Measurements from ENCODE around the gene FAM168A. TPM values are rescaled to one million over a fixed set of nuclear protein-coding genes. Genes with fewer than 3 reads are reported as not detected.
A peak's percentile ranks its signal among the peaks of the same experiment; 100 is the strongest.
"Not testable (repeated sequence)": the region's sequence is repeated elsewhere in the genome, so short reads cannot be mapped to it uniquely, and the experiment has no call there.

FAM168A gene
- total RNA-seq, 1 experiment from 2014 or later: 15.3 TPM

GRCh38 chr11:73446766-73447165, 151.1 kb downstream of the FAM168A start:
- Histone ChIP-seq H3K36me3 (no peaks in the 10 kb centered on the region), H3K27me3 (no peaks in the 10 kb centered on the region), H3K9me3 (no peaks in the 10 kb centered on the region), H3K4me3 (no peak overlapping the region)
- no peak for DNase-seq

- Histone ChIP-seq H3K4me3 (no peak overlapping the region), H3K9me3 (no peaks in the 10 kb centered on the region), H3K36me3 (no peaks in the 10 kb centered on the region), H3K27me3 (no peaks in the 10 kb centered on the region)
- DNase-seq: no peak
These were observed 151.9 kb downstream of the FAM168A start for GRCh38 chr11:73445980-73446379.

GRCh38 chr11:73439002-73439843, 158.7 kb downstream of the FAM168A start:
- Histone ChIP-seq H3K36me3 (no peaks in the 10 kb centered on the region), H3K27me3 (no peaks in the 10 kb centered on the region), H3K9me3 (no peaks in the 10 kb centered on the region), H3K4me3 (no peak overlapping the region)
- DNase-seq: no peak

GRCh38 chr11:73436859-73437258, 161.1 kb downstream of the FAM168A start:
- not testable (repeated sequence) for H3K27me3 ChIP-seq, H3K9me3 ChIP-seq

GRCh38 chr11:73431396-73431795, 166.5 kb downstream of the FAM168A start:
- no peaks in the 10 kb centered on the region for H3K27me3 ChIP-seq
- H3K9me3 ChIP-seq: no peaks in the 10 kb centered on the region
- no peak for DNase-seq
- no peak overlapping the region for H3K4me3 ChIP-seq
- H3K36me3 ChIP-seq: no peaks in the 10 kb centered on the region

More at GRCh38 chr11:73436859-73437258, 161.1 kb downstream of the FAM168A start:
- H3K36me3 ChIP-seq, DNase-seq, H3K4me3 ChIP-seq: not testable (repeated sequence)

GRCh38 chr11:73430326-73430725, 167.6 kb downstream of the FAM168A start:
- DNase-seq: no peak
- Histone ChIP-seq H3K27me3 (no peaks in the 10 kb centered on the region), H3K9me3 (no peaks in the 10 kb centered on the region), H3K36me3 (no peaks in the 10 kb centered on the region), H3K4me3 (no peak overlapping the region)

- Histone ChIP-seq H3K9me3 (no peaks in the 10 kb centered on the region), H3K36me3 (no peaks in the 10 kb centered on the region)
- peak; percentile 11 for DNase-seq
These were observed 168.7 kb downstream of the FAM168A start for GRCh38 chr11:73429121-73429750.

GRCh38 chr11:73428699-73429098, 169.2 kb downstream of the FAM168A start:
- no peaks in the 10 kb centered on the region for H3K36me3 ChIP-seq
- H3K27me3 ChIP-seq: no peaks in the 10 kb centered on the region
- no peaks in the 10 kb centered on the region for H3K9me3 ChIP-seq
- no peak overlapping the region for H3K4me3 ChIP-seq
- DNase-seq: no peak

More at GRCh38 chr11:73429121-73429750, 168.7 kb downstream of the FAM168A start:
- Histone ChIP-seq H3K4me3 (no peak overlapping the region), H3K27me3 (no peaks in the 10 kb centered on the region)

- H3K27me3 ChIP-seq: no peaks in the 10 kb centered on the region
- DNase-seq: no peak
- no peaks in the 10 kb centered on the region for H3K9me3 ChIP-seq
- no peaks in the 10 kb centered on the region for H3K36me3 ChIP-seq
- H3K4me3 ChIP-seq: no peak overlapping the region
These were observed 169.7 kb downstream of the FAM168A start for GRCh38 chr11:73428227-73428626.

GRCh38 chr11:73426219-73426850, 171.6 kb downstream of the FAM168A start:
- no peak for DNase-seq

GRCh38 chr11:73425108-73425507, 172.8 kb downstream of the FAM168A start:
- no peak for DNase-seq
- Histone ChIP-seq H3K27me3 (no peaks in the 10 kb centered on the region), H3K9me3 (no peaks in the 10 kb centered on the region), H3K36me3 (no peaks in the 10 kb centered on the region), H3K4me3 (no peak overlapping the region)

More at GRCh38 chr11:73426219-73426850, 171.6 kb downstream of the FAM168A start:
- H3K27me3 ChIP-seq: no peaks in the 10 kb centered on the region
- H3K4me3 ChIP-seq: no peak overlapping the region
- no peaks in the 10 kb centered on the region for H3K36me3 ChIP-seq
- H3K9me3 ChIP-seq: no peaks in the 10 kb centered on the region

- H3K27me3 ChIP-seq: no peaks in the 10 kb centered on the region
These were observed 174.4 kb downstream of the FAM168A start for GRCh38 chr11:73423506-73423905.

GRCh38 chr11:73422886-73423285, 175.0 kb downstream of the FAM168A start:
- H3K9me3 ChIP-seq: no peaks in the 10 kb centered on the region
- no peaks in the 10 kb centered on the region for H3K27me3 ChIP-seq
- no peak for DNase-seq
- peaks cover 6% of the 10 kb centered on the region for H3K36me3 ChIP-seq
- H3K4me3 ChIP-seq: no peak overlapping the region

More at GRCh38 chr11:73423506-73423905, 174.4 kb downstream of the FAM168A start:
- DNase-seq: no peak
- no peaks in the 10 kb centered on the region for H3K9me3 ChIP-seq
- peaks cover 4% of the 10 kb centered on the region for H3K36me3 ChIP-seq
- no peak overlapping the region for H3K4me3 ChIP-seq

GRCh38 chr11:73420136-73420535, 177.8 kb downstream of the FAM168A start:
- no peak for DNase-seq

GRCh38 chr11:73416786-73417185, 181.1 kb downstream of the FAM168A start:
- DNase-seq: no peak
- no peak overlapping the region for H3K4me3 ChIP-seq

More at GRCh38 chr11:73420136-73420535, 177.8 kb downstream of the FAM168A start:
- Histone ChIP-seq H3K9me3 (no peaks in the 10 kb centered on the region), H3K4me3 (no peak overlapping the region), H3K36me3 (peaks cover 6% of the 10 kb centered on the region), H3K27me3 (no peaks in the 10 kb centered on the region)

GRCh38 chr11:73415854-73416615, 181.9 kb downstream of the FAM168A start:
- H3K27me3 ChIP-seq: no peaks in the 10 kb centered on the region
- H3K36me3 ChIP-seq: peaks cover 6% of the 10 kb centered on the region
- no peak overlapping the region for H3K4me3 ChIP-seq
- no peaks in the 10 kb centered on the region for H3K9me3 ChIP-seq
- no peak for DNase-seq

More at GRCh38 chr11:73416786-73417185, 181.1 kb downstream of the FAM168A start:
- H3K9me3 ChIP-seq: no peaks in the 10 kb centered on the region
- H3K27me3 ChIP-seq: no peaks in the 10 kb centered on the region
- H3K36me3 ChIP-seq: peaks cover 6% of the 10 kb centered on the region
